NCI-H748 (cell line): ENCODE data around the gene ADSS1.

Source experiments
- DNase-seq: peaks from one replicate; lab custom pipeline; 2025; ENCODE audit not compliant: unreplicated experiment; lab: John Stamatoyannopoulos, UW

ADSS1 gene

GRCh38 chr14:104793703-104793959 lies 69.6 kb downstream of the ADSS1 start:
- no peak for DNase-seq

GRCh38 chr14:104794099-104794498 lies 70.1 kb downstream of the ADSS1 start:
- DNase-seq = peak; percentile 37

GRCh38 chr14:104794631-104794992 lies 70.6 kb downstream of the ADSS1 start:
- DNase-seq = peak; percentile 26

GRCh38 chr14:104794993-104795780 lies 71.2 kb downstream of the ADSS1 start, which contains the start of gene AKT1:
Gene AKT1 (minus strand): TSS chr14:104795748. CDS start chr14:104792643, 3,105 bp downstream.
- peak; percentile 47 for DNase-seq

GRCh38 chr14:104795781-104796686 lies 72.0 kb downstream of the ADSS1 start:
- DNase-seq = peak; percentile 59

- DNase-seq = no peak
Observed at GRCh38 chr14:104796687-104797081, 72.7 kb downstream of the ADSS1 start.
